Embryonic facial prominence (tissue), 1 donor: ENCODE measurements around the gene PANX2.

Source experiments
- DNase-seq: peaks from one replicate; pipeline ENCODE4 v3.0.0-alpha.2; 2016; ENCODE audit errors: extremely low spot score

PANX2 gene

GRCh38 chr22:50216055-50216683 lies 45.6 kb downstream of the PANX2 start:
- no peak for DNase-seq

DNA sequence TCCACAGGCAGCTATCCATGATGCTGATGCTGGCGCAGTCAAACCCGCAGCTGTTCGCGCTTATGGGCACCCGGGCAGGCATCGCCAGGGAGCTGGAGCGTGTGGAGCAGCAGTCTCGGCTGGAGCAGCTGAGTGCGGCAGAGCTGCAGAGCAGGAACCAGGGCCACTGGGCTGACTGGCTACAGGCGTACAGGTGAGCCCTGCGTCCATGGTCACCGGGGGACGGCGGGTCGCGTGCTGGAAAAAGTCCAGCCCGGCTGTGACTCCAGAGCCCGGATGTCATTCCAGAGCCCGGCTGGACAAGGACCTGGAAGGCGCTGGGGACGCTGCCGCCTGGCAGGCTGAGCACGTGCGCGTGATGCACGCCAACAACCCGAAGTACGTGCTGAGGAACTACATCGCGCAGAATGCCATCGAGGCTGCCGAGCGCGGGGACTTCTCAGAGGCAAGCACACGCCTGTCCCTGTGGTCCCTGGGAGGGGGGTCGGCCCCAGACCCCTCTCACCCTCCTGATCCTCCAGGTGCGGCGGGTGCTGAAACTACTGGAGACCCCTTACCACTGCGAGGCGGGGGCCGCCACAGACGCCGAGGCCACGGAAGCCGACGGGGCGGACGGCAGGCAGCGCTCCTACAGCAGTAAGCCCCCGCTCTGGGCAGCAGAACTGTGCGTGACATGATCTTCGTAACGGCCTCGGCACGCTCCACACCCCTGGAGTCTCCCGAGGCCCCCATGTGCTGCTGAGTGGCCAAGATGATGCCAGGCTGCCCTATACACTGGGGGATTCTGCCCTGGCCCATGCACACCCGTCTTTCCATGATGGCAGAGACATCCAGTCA lies 46.4 kb downstream of the PANX2 start:
- DNase-seq: no peak

- DNase-seq: no peak
Measured at GRCh38 chr22:50217543-50218152, 47.1 kb downstream of the PANX2 start.

DNA sequence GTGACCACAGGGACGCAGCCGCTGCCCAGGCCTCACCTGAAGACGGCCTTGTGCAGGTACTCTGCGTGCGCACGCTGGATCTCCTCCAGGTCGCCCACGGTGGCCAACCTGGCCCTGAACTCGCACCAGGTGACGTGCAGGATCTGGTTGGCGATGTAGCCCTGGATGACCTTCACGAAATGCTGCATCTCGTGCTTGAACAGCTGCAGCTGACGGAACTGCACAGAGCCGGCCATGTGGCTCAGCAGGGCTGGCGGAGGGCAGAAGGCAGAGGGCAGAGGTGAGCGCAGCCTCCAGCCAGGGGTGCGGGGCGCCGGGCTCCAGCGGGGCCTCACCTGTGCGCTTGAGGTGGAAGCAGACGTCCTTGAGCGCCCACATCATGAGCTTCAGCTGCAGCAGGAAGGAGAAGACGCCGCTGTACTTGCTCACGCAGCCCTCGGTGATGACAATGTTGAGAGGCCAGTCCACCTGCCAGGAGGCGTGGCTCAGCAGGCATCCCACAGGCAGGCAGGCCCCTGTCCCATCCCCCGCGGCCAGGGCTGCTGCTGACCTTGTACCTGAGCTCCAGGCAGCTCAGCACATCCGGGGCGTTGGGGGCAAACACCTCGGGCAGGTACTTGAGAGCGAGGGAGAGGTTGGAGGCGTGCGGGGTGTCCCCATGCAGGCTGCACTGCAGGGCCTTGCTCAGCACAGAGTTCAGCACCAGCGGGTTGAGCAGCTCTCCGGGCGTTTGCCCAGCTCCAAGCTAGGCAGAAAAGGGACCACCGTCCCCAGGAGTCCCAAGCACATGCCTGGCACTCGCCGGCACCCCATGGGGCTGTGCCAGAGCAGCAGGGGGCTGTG lies 47.8 kb downstream of the PANX2 start:
- DNase-seq: no peak

GRCh38 chr22:50218996-50219727 lies 48.6 kb downstream of the PANX2 start:
- no peak for DNase-seq

- DNase-seq: no peak
Measured at GRCh38 chr22:50219800-50220602, 49.5 kb downstream of the PANX2 start.

- no peak for DNase-seq
Measured at GRCh38 chr22:50220603-50221409, 50.3 kb downstream of the PANX2 start.

- no peak for DNase-seq
Measured at GRCh38 chr22:50221410-50222300, 51.1 kb downstream of the PANX2 start.

GRCh38 chr22:50222508-50222907 lies 52.0 kb downstream of the PANX2 start:
- DNase-seq: no peak

GRCh38 chr22:50224071-50224470 lies 53.5 kb downstream of the PANX2 start:
- no peak for DNase-seq

- DNase-seq: no peak
Measured at GRCh38 chr22:50225200-50225969, 54.9 kb downstream of the PANX2 start.

GRCh38 chr22:50226063-50226874 lies 55.7 kb downstream of the PANX2 start:
- no peak for DNase-seq

DNA sequence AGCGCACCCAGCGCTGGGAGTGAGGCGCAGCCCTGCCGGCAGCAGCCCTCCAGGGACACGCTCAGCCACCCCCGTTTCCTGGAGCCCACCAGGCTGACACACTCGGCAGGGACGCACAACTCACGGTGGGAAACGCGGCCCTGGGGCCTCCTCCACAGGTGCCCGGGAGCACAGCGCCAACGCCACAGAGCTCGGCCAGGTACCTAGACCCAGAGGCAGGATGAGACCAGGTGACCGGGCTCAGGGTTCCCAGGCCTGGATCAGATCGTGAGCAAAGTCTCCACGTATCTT lies 56.3 kb downstream of the PANX2 start:
- no peak for DNase-seq

- DNase-seq: no peak
Measured at GRCh38 chr22:50227579-50228215, 57.2 kb downstream of the PANX2 start.

DNA sequence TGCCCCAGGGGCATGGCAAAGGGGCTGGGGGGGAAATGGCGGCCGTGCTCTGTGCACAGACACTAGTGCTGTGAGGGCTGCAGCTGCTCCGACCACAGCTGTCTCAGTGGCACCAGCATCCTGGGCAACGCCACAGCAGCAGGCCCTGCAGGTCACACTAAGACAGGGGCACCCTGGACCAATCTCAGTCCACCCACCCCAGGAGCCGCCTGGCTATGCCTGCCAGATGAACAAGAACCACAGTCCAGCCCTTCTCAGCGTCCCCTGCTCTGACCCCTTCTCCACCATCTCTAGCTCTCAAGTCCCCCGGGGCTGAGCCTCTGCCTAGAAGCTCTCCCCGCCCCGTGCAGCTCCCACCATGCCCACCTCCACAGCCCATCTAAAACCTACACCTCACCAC lies 57.8 kb downstream of the PANX2 start:
- DNase-seq: no peak

GRCh38 chr22:50229370-50229769 lies 58.8 kb downstream of the PANX2 start:
- no peak for DNase-seq
